Osteoblast (primary cell): Measurements from ENCODE around the gene CADPS2. TPM values are rescaled to one million over a fixed set of nuclear protein-coding genes. Genes with fewer than 3 reads are reported as not detected.
"Not testable (repeated sequence)": the region's sequence is repeated elsewhere in the genome, so short reads cannot be mapped to it uniquely, and the experiment has no call there.

Experiments
- DNase-seq: peaks from one replicate; pipeline ENCODE4 v3.0.0; 2011; ENCODE audit warnings: low spot score, mixed read lengths; ENCODE audit not compliant: insufficient read length; ENCODE audit errors: missing footprints
- H2AFZ ChIP-seq: 2 replicates; pipeline ENCODE4 v1.6.0; 2011; ENCODE audit warnings: mild to moderate bottlenecking, low read length
- H3K27ac ChIP-seq: 2 replicates; pipeline ENCODE4 v1.5.1; 2011; ENCODE audit warnings: mild to moderate bottlenecking, low read depth, low read length, moderate library complexity
- H3K27me3 ChIP-seq: 2 replicates; pipeline ENCODE4 v1.6.0; 2012; ENCODE audit warnings: mild to moderate bottlenecking, control low read depth, inconsistent platforms, low read length, moderate library complexity; ENCODE audit not compliant: insufficient read depth
- H3K36me3 ChIP-seq: 2 replicates; pipeline ENCODE4 v1.5.1; 2011; ENCODE audit warnings: mild to moderate bottlenecking, low read length, control low read depth, moderate library complexity; ENCODE audit not compliant: insufficient read depth
- H3K4me1 ChIP-seq: 2 replicates; pipeline ENCODE4 v1.5.1; 2011; ENCODE audit warnings: mild to moderate bottlenecking, low read length, control low read depth, moderate library complexity; ENCODE audit not compliant: insufficient read depth
- H3K4me2 ChIP-seq: 2 replicates; pipeline ENCODE4 v1.6.0; 2011; ENCODE audit warnings: mild to moderate bottlenecking, low read length; ENCODE audit not compliant: insufficient read depth
- H3K4me3 ChIP-seq: fragments of 200-600 bp; sonication (generic); 3 replicates; pipeline ENCODE4 v1.5.1; 2012; ENCODE audit warnings: mild to moderate bottlenecking, low read length, inconsistent platforms; ENCODE audit not compliant: insufficient read depth
- H3K79me2 ChIP-seq: 2 replicates; pipeline ENCODE4 v1.6.0; 2012; ENCODE audit warnings: mild to moderate bottlenecking, low read length, control low read depth, inconsistent platforms; ENCODE audit not compliant: insufficient read depth
- H3K9me3 ChIP-seq: 2 replicates; pipeline ENCODE4 v1.5.1; 2011; ENCODE audit warnings: low read depth, low read length, control low read depth
- H4K20me1 ChIP-seq: 2 replicates; pipeline ENCODE4 v1.6.0; 2012; ENCODE audit warnings: mild to moderate bottlenecking, low read length, control low read depth; ENCODE audit not compliant: insufficient read depth
- total RNA-seq: library from RNA; depleted of rRNA; stranded (reverse); fragments of >200 nt; gene quantifications from 2 replicates; pipeline ENCODE4 v1.2.3, GENCODE V29; 2012
- TF ChIP-seq, protein P1 (sequence below): IDR thresholded peaks from 2 replicates; pipeline ENCODE4 v1.5.1; 2011; ENCODE audit warnings: mild to moderate bottlenecking, low read depth, low read length, moderate library complexity; ENCODE audit errors: extremely low read depth

CADPS2 gene
- total RNA-seq, 1 donor: 21.7 TPM

- no peaks in the 10 kb centered on the region for H3K79me2 ChIP-seq
- TF ChIP-seq, protein P1, sequence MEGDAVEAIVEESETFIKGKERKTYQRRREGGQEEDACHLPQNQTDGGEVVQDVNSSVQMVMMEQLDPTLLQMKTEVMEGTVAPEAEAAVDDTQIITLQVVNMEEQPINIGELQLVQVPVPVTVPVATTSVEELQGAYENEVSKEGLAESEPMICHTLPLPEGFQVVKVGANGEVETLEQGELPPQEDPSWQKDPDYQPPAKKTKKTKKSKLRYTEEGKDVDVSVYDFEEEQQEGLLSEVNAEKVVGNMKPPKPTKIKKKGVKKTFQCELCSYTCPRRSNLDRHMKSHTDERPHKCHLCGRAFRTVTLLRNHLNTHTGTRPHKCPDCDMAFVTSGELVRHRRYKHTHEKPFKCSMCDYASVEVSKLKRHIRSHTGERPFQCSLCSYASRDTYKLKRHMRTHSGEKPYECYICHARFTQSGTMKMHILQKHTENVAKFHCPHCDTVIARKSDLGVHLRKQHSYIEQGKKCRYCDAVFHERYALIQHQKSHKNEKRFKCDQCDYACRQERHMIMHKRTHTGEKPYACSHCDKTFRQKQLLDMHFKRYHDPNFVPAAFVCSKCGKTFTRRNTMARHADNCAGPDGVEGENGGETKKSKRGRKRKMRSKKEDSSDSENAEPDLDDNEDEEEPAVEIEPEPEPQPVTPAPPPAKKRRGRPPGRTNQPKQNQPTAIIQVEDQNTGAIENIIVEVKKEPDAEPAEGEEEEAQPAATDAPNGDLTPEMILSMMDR: no peak
- no peak overlapping the region for H2AFZ ChIP-seq
These were observed 206.4 kb downstream of the CADPS2 start for GRCh38 chr7:122679813-122680212.

DNA sequence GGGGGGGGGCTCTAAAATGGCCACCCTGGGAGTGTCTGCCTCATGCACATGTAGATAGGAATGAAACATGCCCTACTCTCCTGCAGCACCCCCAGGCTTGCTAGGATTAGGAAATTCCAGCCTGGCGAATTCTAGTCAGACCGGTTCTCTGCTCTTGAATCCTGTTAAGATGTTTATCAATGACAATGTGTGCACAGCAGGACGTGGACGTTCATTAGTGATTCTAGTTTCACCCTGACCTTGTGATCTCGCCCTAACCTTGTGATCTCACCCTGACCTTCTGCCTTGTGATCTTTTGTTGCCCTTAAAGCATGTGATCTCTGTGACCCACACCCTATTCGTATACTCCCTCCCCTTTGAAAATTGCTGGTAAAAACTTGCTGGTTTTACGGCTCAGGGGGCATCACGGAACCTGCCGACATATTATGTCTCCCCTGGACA lies 207.0 kb downstream of the CADPS2 start:
- H3K79me2 ChIP-seq, DNase-seq, H3K9me3 ChIP-seq, H3K4me1 ChIP-seq, H4K20me1 ChIP-seq, H3K27ac ChIP-seq, H3K36me3 ChIP-seq, H3K27me3 ChIP-seq, H2AFZ ChIP-seq, H3K4me3 ChIP-seq, H3K4me2 ChIP-seq: not testable (repeated sequence)

More at GRCh38 chr7:122679813-122680212, 206.4 kb downstream of the CADPS2 start:
- Histone ChIP-seq H3K36me3 (no peaks in the 10 kb centered on the region), H3K4me2 (no peak overlapping the region), H3K4me1 (no peaks in the 10 kb centered on the region), H4K20me1 (no peaks in the 10 kb centered on the region), H3K27ac (no peak overlapping the region), H3K9me3 (no peaks in the 10 kb centered on the region), H3K27me3 (no peaks in the 10 kb centered on the region), H3K4me3 (no peak overlapping the region)
- DNase-seq: no peak

DNA sequence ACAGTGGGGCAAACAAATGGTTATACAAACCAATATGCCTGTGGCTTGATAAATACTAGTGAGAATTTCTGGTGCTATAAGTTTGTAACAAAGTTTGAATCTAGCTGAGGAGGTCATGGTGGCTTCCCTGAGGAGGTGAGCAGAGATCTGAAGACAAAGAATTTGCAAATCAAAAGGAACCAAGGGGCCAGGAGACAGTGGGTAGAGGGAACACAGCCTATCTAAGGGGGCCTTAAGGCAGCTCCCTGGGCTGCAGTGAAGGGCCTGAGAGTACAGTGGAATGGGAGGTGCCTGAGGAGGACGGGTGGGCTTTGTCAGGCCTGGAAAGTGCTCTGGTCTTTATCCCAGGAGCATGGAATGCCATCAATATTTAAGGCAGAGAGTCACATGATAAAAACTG lies 209.1 kb downstream of the CADPS2 start:
- no peaks in the 10 kb centered on the region for H4K20me1 ChIP-seq
- H3K4me1 ChIP-seq: no peaks in the 10 kb centered on the region
- no peaks in the 10 kb centered on the region for H3K27me3 ChIP-seq
- no peaks in the 10 kb centered on the region for H3K36me3 ChIP-seq
- TF ChIP-seq, protein P1: no peak
- DNase-seq: no peak
- H3K9me3 ChIP-seq: no peaks in the 10 kb centered on the region
- H3K79me2 ChIP-seq: no peaks in the 10 kb centered on the region
- no peak overlapping the region for H2AFZ ChIP-seq
- no peak overlapping the region for H3K27ac ChIP-seq
- no peak overlapping the region for H3K4me3 ChIP-seq
- H3K4me2 ChIP-seq: no peak overlapping the region

DNA sequence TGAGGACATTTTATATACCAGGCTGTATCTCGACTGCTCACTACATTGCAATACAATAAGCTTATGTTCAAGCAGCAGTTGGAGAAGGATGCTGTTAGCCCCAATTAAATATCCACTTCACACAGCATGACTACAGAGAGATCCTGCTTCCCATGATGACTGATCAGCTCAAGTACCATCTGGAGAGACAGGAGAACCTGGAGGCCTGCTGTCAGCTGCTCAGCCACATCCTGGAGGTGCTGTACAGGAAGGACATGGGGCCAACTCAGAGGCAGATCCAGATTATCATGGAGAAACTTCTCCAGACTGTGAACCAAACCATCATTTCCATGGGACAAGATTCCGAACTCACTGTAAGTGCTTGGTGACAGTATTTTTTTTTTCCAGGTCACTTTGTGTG lies 209.8 kb downstream of the CADPS2 start:
- H3K27me3 ChIP-seq: no peaks in the 10 kb centered on the region
- no peak overlapping the region for H2AFZ ChIP-seq
- H4K20me1 ChIP-seq: no peaks in the 10 kb centered on the region
- no peaks in the 10 kb centered on the region for H3K79me2 ChIP-seq
- H3K27ac ChIP-seq: no peak overlapping the region
- no peaks in the 10 kb centered on the region for H3K9me3 ChIP-seq
- H3K4me3 ChIP-seq: no peak overlapping the region
- H3K4me2 ChIP-seq: no peak overlapping the region
- TF ChIP-seq, protein P1: no peak
- no peaks in the 10 kb centered on the region for H3K36me3 ChIP-seq
- no peaks in the 10 kb centered on the region for H3K4me1 ChIP-seq
- DNase-seq: no peak
